HEK293 (cell line): ENCODE data around the gene ABCC11.

Experiments
- CTCF ChIA-PET: fragments of 350-600 bp; formaldehyde crosslinking; extraction: SDS; loops from one replicate; lab custom pipeline; 2021; ENCODE audit warnings: antibody characterized with exemption; lab: Yijun Ruan, JAX
- POLR2A ChIA-PET: fragments of 300-600 bp; formaldehyde crosslinking; extraction: SDS; loops from one replicate; lab custom pipeline; 2020; ENCODE audit warnings: antibody characterized with exemption, inconsistent platforms; lab: Yijun Ruan, JAX
- H3K27ac ChIP-seq: fragments of 200-500 bp; sonication (Bioruptor generic); 2 replicates; pipeline ENCODE4 v1.5.1; 2014; ENCODE audit warnings: low read depth, low read length, control low read depth, inconsistent platforms; ENCODE audit errors: extremely low read depth
- H3K36me3 ChIP-seq, 2 experiments: fragments of 200-500 bp in 1 of 2; sonication (Bioruptor generic) in 1 of 2; 1 replicate in 1 of 2; 2 replicates in 1 of 2; pipeline ENCODE4 v1.5.1; 2014 to 2017; ENCODE audit warnings: inconsistent platforms in 2 of 2, low read length in 2 of 2; ENCODE audit not compliant: control insufficient read depth in 2 of 2, insufficient read depth in 1 of 2
- H3K4me1 ChIP-seq: fragments of 200-500 bp; sonication (Bioruptor generic); 2 replicates; pipeline ENCODE4 v1.5.1; 2014; ENCODE audit warnings: mild to moderate bottlenecking, low read length, inconsistent platforms; ENCODE audit not compliant: control insufficient read depth, insufficient read depth
- H3K4me3 ChIP-seq: 2 replicates; pipeline ENCODE4 v1.5.1; 2011; ENCODE audit warnings: low read depth, mild to moderate bottlenecking, control low read depth, low read length, moderate library complexity
- H3K9me3 ChIP-seq: fragments of 200-500 bp; sonication (Bioruptor generic); 2 replicates; pipeline ENCODE4 v1.5.1; 2014; ENCODE audit warnings: low read depth, low read length, inconsistent platforms; ENCODE audit not compliant: control insufficient read depth, insufficient read depth
- FEZF1 ChIP-seq: fragments of 450-650 bp; formaldehyde crosslinking; IDR thresholded peaks from 2 replicates; pipeline ENCODE4 v1.5.1; 2016; ENCODE audit warnings: missing biosample characterization, missing genetic modification characterization
- GLIS1 ChIP-seq: fragments of 450-650 bp; formaldehyde crosslinking; IDR thresholded peaks from 2 replicates; pipeline ENCODE4 v1.5.1; 2016; ENCODE audit warnings: missing biosample characterization, missing genetic modification characterization
- HOXC10 ChIP-seq: sonication (generic); formaldehyde crosslinking; IDR thresholded peaks from 2 replicates; pipeline ENCODE4 v1.8.1; 2023; ENCODE audit warnings: mild to moderate bottlenecking, missing genetic modification reagents
- KLF7 ChIP-seq: fragments of 450-650 bp; formaldehyde crosslinking; IDR thresholded peaks from 2 replicates; pipeline ENCODE4 v1.5.1; 2016; ENCODE audit warnings: missing biosample characterization, missing genetic modification characterization, borderline replicate concordance
- OVOL3 ChIP-seq: fragments of 450-650 bp; formaldehyde crosslinking; IDR thresholded peaks from 2 replicates; pipeline ENCODE4 v1.5.1; 2016; ENCODE audit warnings: missing biosample characterization, missing genetic modification characterization
- RBAK ChIP-seq: fragments of 450-650 bp; formaldehyde crosslinking; IDR thresholded peaks from 2 replicates; pipeline ENCODE4 v1.5.1; 2016; ENCODE audit warnings: missing biosample characterization, missing genetic modification characterization
- TCF7L2 ChIP-seq: IDR thresholded peaks from 2 replicates; pipeline ENCODE4 v1.6.1; 2011; ENCODE audit warnings: low read depth, mild to moderate bottlenecking, inconsistent platforms, low read length, moderate library complexity, borderline replicate concordance
- ZBTB8A ChIP-seq: fragments of 450-650 bp; formaldehyde crosslinking; IDR thresholded peaks from 2 replicates; pipeline ENCODE4 v1.5.1; 2016; ENCODE audit warnings: missing biosample characterization, missing genetic modification characterization
- ZFHX2 ChIP-seq: fragments of 450-650 bp; formaldehyde crosslinking; conservative IDR thresholded peaks from 2 replicates; pipeline ENCODE4 v1.5.1; 2016; ENCODE audit warnings: missing biosample characterization, missing genetic modification characterization
- ZFP3 ChIP-seq: fragments of 450-650 bp; formaldehyde crosslinking; IDR thresholded peaks from 2 replicates; pipeline ENCODE4 v1.5.1; 2016; ENCODE audit warnings: low read depth, missing biosample characterization, missing genetic modification characterization
- ZIC2 ChIP-seq: fragments of 450-650 bp; formaldehyde crosslinking; IDR thresholded peaks from 2 replicates; pipeline ENCODE4 v1.5.1; 2016; ENCODE audit warnings: missing biosample characterization, missing genetic modification characterization
- ZNF114 ChIP-seq: fragments of 450-650 bp; formaldehyde crosslinking; IDR thresholded peaks from 2 replicates; pipeline ENCODE4 v1.5.0; 2017; ENCODE audit warnings: missing biosample characterization, missing genetic modification characterization
- ZNF202 ChIP-seq: fragments of 450-650 bp; formaldehyde crosslinking; IDR thresholded peaks from 2 replicates; pipeline ENCODE4 v1.5.1; 2016; ENCODE audit warnings: missing biosample characterization, missing genetic modification characterization, borderline replicate concordance
- ZNF311 ChIP-seq: fragments of 450-650 bp; formaldehyde crosslinking; IDR thresholded peaks from 2 replicates; pipeline ENCODE4 v1.5.1; 2017; ENCODE audit warnings: missing biosample characterization, missing genetic modification characterization, borderline replicate concordance
- ZNF324 ChIP-seq: fragments of 450-650 bp; formaldehyde crosslinking; IDR thresholded peaks from 2 replicates; pipeline ENCODE4 v1.5.1; 2016; ENCODE audit warnings: missing biosample characterization, missing genetic modification characterization
- ZNF341 ChIP-seq: fragments of 450-650 bp; formaldehyde crosslinking; IDR thresholded peaks from 2 replicates; pipeline ENCODE4; 2016; ENCODE audit warnings: low read depth, missing biosample characterization, missing genetic modification characterization
- ZNF48 ChIP-seq: fragments of 450-650 bp; formaldehyde crosslinking; IDR thresholded peaks from 2 replicates; pipeline ENCODE4 v1.5.1; 2016; ENCODE audit warnings: missing biosample characterization, missing genetic modification characterization
- ZNF555 ChIP-seq: fragments of 450-650 bp; formaldehyde crosslinking; conservative IDR thresholded peaks from 2 replicates; pipeline ENCODE4 v1.5.1; 2017; ENCODE audit warnings: missing biosample characterization, mild to moderate bottlenecking, missing genetic modification characterization, inconsistent platforms
- ZNF621 ChIP-seq: fragments of 450-650 bp; formaldehyde crosslinking; IDR thresholded peaks from 2 replicates; pipeline ENCODE4 v1.5.1; 2017; ENCODE audit warnings: missing biosample characterization, missing genetic modification characterization
- ZNF624 ChIP-seq: fragments of 450-650 bp; formaldehyde crosslinking; IDR thresholded peaks from 2 replicates; pipeline ENCODE4 v1.5.1; 2017; ENCODE audit warnings: missing biosample characterization, missing genetic modification characterization
- ZNF701 ChIP-seq: fragments of 450-650 bp; formaldehyde crosslinking; IDR thresholded peaks from 2 replicates; pipeline ENCODE4 v1.5.1; 2016; ENCODE audit warnings: missing biosample characterization, missing genetic modification characterization
- ZNF792 ChIP-seq: fragments of 450-650 bp; formaldehyde crosslinking; IDR thresholded peaks from 2 replicates; pipeline ENCODE4 v1.5.1; 2016; ENCODE audit warnings: missing biosample characterization, missing genetic modification characterization
- ZNF837 ChIP-seq: fragments of 450-650 bp; formaldehyde crosslinking; IDR thresholded peaks from 2 replicates; pipeline ENCODE4 v1.5.1; 2016; ENCODE audit warnings: missing biosample characterization, missing genetic modification characterization
- TF ChIP-seq, protein P1 (sequence below): fragments of 450-650 bp; formaldehyde crosslinking; IDR thresholded peaks from 2 replicates; pipeline ENCODE4; 2016; ENCODE audit warnings: missing biosample characterization, missing genetic modification characterization
- TF ChIP-seq, protein P2 (sequence below): IDR thresholded peaks from 2 replicates; pipeline ENCODE4 v1.6.1; 2011; ENCODE audit warnings: mild to moderate bottlenecking, low read depth, low read length, borderline replicate concordance
- TF ChIP-seq, protein P3 (sequence below): fragments of 450-650 bp; formaldehyde crosslinking; IDR thresholded peaks from 2 replicates; pipeline ENCODE4 v1.5.1; 2016; ENCODE audit warnings: missing biosample characterization, missing genetic modification characterization, low read depth
- TF ChIP-seq, protein P4 (sequence below): fragments of 450-650 bp; formaldehyde crosslinking; IDR thresholded peaks from 2 replicates; pipeline ENCODE4 v1.5.1; 2016; ENCODE audit warnings: missing biosample characterization, missing genetic modification characterization
- TF ChIP-seq, protein P5 (sequence below): fragments of 450-650 bp; IDR thresholded peaks from 2 replicates; pipeline ENCODE4 v1.5.1; 2018; ENCODE audit warnings: missing biosample characterization, mild to moderate bottlenecking, missing genetic modification characterization

ABCC11 gene

DNA sequence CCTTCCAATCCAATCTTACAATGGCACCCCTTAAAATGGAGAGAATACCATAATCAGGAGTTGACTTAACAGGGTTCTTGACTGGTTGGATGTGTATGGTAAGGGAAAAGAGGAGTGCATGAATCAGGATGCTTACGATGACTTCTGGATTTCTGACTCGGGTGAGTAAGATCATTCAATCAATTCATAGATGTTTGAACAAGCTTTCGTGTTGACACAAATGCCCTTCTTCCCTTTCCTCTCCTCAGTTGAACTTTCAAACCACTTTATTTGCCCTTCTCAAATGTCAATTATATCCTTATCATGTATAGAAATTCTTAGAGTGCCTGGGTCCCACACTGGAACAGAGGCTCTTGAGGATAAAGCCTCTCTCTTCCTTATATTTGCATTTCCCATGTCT, 117.4 kb downstream of the ABCC11 start (continued):
- TF ChIP-seq OVOL3 (tag by site-specific recombination) (no peak), RBAK (tag by site-specific recombination) (no peak), ZBTB8A (tag by site-specific recombination) (no peak), ZNF341 (tag by site-specific recombination) (no peak), ZFHX2 (tag by site-specific recombination) (no peak)
- TF ChIP-seq, protein P1, sequence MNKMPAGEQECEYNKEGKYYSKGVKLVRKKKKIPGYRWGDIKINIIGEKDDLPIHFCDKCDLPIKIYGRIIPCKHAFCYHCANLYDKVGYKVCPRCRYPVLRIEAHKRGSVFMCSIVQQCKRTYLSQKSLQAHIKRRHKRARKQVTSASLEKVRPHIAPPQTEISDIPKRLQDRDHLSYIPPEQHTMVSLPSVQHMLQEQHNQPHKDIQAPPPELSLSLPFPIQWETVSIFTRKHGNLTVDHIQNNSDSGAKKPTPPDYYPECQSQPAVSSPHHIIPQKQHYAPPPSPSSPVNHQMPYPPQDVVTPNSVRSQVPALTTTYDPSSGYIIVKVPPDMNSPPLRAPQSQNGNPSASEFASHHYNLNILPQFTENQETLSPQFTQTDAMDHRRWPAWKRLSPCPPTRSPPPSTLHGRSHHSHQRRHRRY (tag by site-specific recombination): no peak

DNA sequence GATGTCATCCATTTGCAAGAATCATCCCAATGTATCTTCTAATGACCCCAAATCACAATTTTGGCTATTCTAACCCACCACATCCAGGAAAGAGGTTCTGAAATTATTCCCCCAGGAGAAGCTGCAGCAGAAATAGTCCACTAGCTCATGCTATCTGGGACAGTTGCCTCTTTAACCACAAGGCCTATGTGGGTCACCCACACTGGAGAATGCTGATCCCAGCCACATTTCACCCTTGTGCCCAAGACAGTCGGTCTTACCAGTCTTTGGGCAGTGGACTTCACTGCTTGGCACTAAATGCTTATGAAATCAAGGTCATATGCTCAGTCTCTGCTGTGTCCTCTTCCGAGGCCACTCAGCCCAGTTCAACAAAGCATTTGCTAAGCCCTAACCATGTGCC, 118.6 kb downstream of the ABCC11 start:
- no peaks in the 10 kb centered on the region for H3K9me3 ChIP-seq
- TF ChIP-seq ZNF701 (no peak), ZNF324 (tag by site-specific recombination) (no peak), ZNF202 (no peak), ZNF792 (tag by site-specific recombination) (no peak), ZNF621 (tag by site-specific recombination) (no peak), ZNF114 (tag by site-specific recombination) (no peak), ZNF341 (tag by site-specific recombination) (no peak), ZNF555 (tag by site-specific recombination) (no peak)
- TF ChIP-seq, protein P2, sequence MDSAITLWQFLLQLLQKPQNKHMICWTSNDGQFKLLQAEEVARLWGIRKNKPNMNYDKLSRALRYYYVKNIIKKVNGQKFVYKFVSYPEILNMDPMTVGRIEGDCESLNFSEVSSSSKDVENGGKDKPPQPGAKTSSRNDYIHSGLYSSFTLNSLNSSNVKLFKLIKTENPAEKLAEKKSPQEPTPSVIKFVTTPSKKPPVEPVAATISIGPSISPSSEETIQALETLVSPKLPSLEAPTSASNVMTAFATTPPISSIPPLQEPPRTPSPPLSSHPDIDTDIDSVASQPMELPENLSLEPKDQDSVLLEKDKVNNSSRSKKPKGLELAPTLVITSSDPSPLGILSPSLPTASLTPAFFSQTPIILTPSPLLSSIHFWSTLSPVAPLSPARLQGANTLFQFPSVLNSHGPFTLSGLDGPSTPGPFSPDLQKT: no peak
- TF ChIP-seq, protein P3, sequence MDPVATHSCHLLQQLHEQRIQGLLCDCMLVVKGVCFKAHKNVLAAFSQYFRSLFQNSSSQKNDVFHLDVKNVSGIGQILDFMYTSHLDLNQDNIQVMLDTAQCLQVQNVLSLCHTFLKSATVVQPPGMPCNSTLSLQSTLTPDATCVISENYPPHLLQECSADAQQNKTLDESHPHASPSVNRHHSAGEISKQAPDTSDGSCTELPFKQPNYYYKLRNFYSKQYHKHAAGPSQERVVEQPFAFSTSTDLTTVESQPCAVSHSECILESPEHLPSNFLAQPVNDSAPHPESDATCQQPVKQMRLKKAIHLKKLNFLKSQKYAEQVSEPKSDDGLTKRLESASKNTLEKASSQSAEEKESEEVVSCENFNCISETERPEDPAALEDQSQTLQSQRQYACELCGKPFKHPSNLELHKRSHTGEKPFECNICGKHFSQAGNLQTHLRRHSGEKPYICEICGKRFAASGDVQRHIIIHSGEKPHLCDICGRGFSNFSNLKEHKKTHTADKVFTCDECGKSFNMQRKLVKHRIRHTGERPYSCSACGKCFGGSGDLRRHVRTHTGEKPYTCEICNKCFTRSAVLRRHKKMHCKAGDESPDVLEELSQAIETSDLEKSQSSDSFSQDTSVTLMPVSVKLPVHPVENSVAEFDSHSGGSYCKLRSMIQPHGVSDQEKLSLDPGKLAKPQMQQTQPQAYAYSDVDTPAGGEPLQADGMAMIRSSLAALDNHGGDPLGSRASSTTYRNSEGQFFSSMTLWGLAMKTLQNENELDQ (tag by site-specific recombination): no peak
- ChIA-PET CTCF (no interaction called here), POLR2A (no interaction called here)
- H3K4me1 ChIP-seq: peaks cover 3% of the 10 kb centered on the region; the same call in 1 of the 2 replicates
- no peak overlapping the region for H3K27ac ChIP-seq
- no peak overlapping the region for H3K4me3 ChIP-seq
- no peaks in the 10 kb centered on the region for H3K36me3 ChIP-seq

DNA sequence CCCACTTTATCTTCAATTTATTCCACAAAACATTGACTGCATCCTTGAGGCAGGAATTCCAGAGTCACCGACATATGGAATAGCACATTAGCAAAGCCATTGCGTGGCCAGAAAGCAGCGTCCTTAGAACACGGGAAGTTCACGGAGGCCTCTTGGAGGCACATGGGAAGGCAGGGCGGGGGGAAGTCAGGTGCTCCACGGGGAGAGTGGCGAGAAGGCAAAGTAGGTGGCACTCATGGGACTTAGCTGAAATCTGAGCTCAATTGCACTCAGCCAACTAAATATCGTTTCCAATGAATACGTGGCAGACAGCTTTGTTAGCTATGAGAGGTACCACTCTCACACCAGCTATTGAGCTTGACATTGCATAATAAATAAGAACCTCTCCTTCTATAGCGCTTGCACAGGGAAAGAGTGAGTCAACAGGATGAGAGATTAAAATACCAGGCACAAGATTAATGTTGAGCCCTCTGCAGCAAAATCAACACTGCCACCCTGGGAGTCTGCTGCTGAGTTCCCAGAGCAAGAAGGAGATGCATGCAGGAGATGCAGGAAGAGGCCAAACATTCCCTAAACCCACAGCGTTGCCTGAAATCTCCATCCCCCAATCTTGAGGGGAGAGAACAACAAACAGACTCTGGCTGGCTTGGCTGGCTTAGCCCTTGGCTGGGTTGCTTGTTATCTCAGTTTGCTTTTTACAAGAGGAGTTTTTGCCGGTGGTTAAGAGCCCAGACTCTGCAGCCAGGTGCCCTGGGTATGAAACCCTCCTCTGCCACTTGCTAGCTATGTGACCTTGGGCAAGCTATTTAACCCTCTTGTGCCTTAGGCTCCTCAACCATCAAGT, 120.3 kb downstream of the ABCC11 start:
- Histone ChIP-seq H3K4me3 (no peak overlapping the region), H3K27ac (no peak overlapping the region), H3K36me3 (no peaks in the 10 kb centered on the region), H3K9me3 (no peaks in the 10 kb centered on the region), H3K4me1 (peaks cover 3% of the 10 kb centered on the region; the same call in 1 of the 2 replicates)
- ChIA-PET CTCF (interaction anchor here (0.6 to 1.9 kb wide), 5 partner anchors 9 to 504 kb away, joined by 3 to 11 read pairs (median 3); no protein-coding TSS in a partner anchor), POLR2A (interaction anchor here (0.6 kb wide), 1 partner anchor 221 kb away, joined by 3 read pairs; no protein-coding TSS in a partner anchor)
- TF ChIP-seq TCF7L2 (no peak), ZNF311 (tag by site-specific recombination) (no peak), ZIC2 (tag by site-specific recombination) (0 out of 2 replicates have a peak, but pooled peaks have one; percentile 27), ZFP3 (tag by site-specific recombination) (no peak), ZNF48 (no peak), HOXC10 (CRISPR knock-in tag) (no peak), ZNF837 (tag by site-specific recombination) (no peak), GLIS1 (tag by site-specific recombination) (peak; percentile 75), KLF7 (tag by site-specific recombination) (no peak), ZNF624 (tag by site-specific recombination) (no peak), FEZF1 (0 out of 2 replicates have a peak, but pooled peaks have one; percentile 31)
- TF ChIP-seq, protein P4, sequence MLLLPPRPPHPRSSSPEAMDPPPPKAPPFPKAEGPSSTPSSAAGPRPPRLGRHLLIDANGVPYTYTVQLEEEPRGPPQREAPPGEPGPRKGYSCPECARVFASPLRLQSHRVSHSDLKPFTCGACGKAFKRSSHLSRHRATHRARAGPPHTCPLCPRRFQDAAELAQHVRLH: no peak
- TF ChIP-seq, protein P5, sequence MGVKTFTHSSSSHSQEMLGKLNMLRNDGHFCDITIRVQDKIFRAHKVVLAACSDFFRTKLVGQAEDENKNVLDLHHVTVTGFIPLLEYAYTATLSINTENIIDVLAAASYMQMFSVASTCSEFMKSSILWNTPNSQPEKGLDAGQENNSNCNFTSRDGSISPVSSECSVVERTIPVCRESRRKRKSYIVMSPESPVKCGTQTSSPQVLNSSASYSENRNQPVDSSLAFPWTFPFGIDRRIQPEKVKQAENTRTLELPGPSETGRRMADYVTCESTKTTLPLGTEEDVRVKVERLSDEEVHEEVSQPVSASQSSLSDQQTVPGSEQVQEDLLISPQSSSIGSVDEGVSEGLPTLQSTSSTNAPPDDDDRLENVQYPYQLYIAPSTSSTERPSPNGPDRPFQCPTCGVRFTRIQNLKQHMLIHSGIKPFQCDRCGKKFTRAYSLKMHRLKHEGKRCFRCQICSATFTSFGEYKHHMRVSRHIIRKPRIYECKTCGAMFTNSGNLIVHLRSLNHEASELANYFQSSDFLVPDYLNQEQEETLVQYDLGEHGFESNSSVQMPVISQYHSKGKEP: peak; percentile 73
